ENCODE results near the gene LOXL1.

- no peak for TF ChIP-seq TAF1 (IDR thresholded peaks at IDR 0.05; ENCODE audit: low read depth)
- no peak for TF ChIP-seq FOXM1 (IDR thresholded peaks at IDR 0.05; ENCODE audit: borderline replicate concordance, low read depth)
- no peak for TF ChIP-seq NFIC (IDR thresholded peaks at IDR 0.05)
Observed at GRCh38 chr15:73954188-73955145, 28.2 kb downstream of the LOXL1 start.
